Fibroblast of lung (primary cell): ENCODE measurements around the gene TIGD6. TPM values are rescaled to one million over a fixed set of nuclear protein-coding genes. Genes with fewer than 3 reads are reported as not detected.

Experiments used
- DNase-seq, 2 donors: peaks; one replicate each; pipeline versions ENCODE4 v3.0.0 to v3.0.0-alpha.2; 2010; ENCODE audit warnings: low read depth in 2 of 2
- H2AFZ ChIP-seq: 2 replicates; pipeline ENCODE4 v1.5.1; 2012; ENCODE audit warnings: low read length, control low read depth, inconsistent platforms
- H3K27ac ChIP-seq: 2 replicates; pipeline ENCODE4 v1.5.1; 2011; ENCODE audit warnings: low read length, control low read depth; ENCODE audit not compliant: insufficient read depth
- H3K27me3 ChIP-seq: 2 replicates; pipeline ENCODE4 v1.5.1; 2011; ENCODE audit warnings: mild to moderate bottlenecking, low read length; ENCODE audit not compliant: control insufficient read depth, insufficient read depth
- H3K36me3 ChIP-seq: 2 replicates; pipeline ENCODE4 v1.5.1; 2011; ENCODE audit warnings: low read length; ENCODE audit not compliant: control insufficient read depth, insufficient read depth
- H3K4me1 ChIP-seq: 2 replicates; pipeline ENCODE4 v1.5.1; 2011; ENCODE audit warnings: low read length; ENCODE audit not compliant: control insufficient read depth, insufficient read depth; ENCODE audit errors: extremely low read depth
- H3K4me2 ChIP-seq: 2 replicates; pipeline ENCODE4 v1.5.1; 2011; ENCODE audit warnings: low read length, control low read depth; ENCODE audit not compliant: insufficient read depth; ENCODE audit errors: extremely low read depth
- H3K4me3 ChIP-seq, 4 experiments: fragments of 200-600 bp in 1 of 4; sonication (generic) in 1 of 4; replicated peaks in 1 of 4; 2 replicates each; pipeline ENCODE4 v1.5.1; 2011 to 2016; ENCODE audit warnings: low read length in 4 of 4, low read depth in 3 of 4, mild to moderate bottlenecking in 3 of 4, control low read depth in 2 of 4, inconsistent platforms in 1 of 4, mixed read lengths in 1 of 4; ENCODE audit not compliant: insufficient read depth in 1 of 4; ENCODE audit errors: control extremely low read depth in 1 of 4
- H3K79me2 ChIP-seq: 2 replicates; pipeline ENCODE4 v1.5.1; 2012; ENCODE audit warnings: mild to moderate bottlenecking, low read length, inconsistent platforms; ENCODE audit not compliant: control insufficient read depth, insufficient read depth
- H3K9ac ChIP-seq: 2 replicates; pipeline ENCODE4 v1.5.1; 2011; ENCODE audit warnings: mild to moderate bottlenecking, low read length, control low read depth; ENCODE audit not compliant: insufficient read depth
- H3K9me3 ChIP-seq: 2 replicates; pipeline ENCODE4 v1.5.1; 2012; ENCODE audit warnings: low read depth, low read length; ENCODE audit not compliant: control insufficient read depth, insufficient read depth
- H4K20me1 ChIP-seq: 2 replicates; pipeline ENCODE4 v1.5.1; 2011; ENCODE audit warnings: low read length; ENCODE audit not compliant: control insufficient read depth, insufficient read depth; ENCODE audit errors: extremely low read depth
- EZH2 ChIP-seq: IDR thresholded peaks from 2 replicates; pipeline ENCODE4 v1.5.1; 2012; ENCODE audit warnings: low read length, control low read depth, mild to moderate bottlenecking; ENCODE audit errors: missing control alignments
- polyA plus RNA-seq, 2 donors: library from polyadenylated mRNA; depleted of rRNA in 1 of 2; stranded (reverse) in 1 of 2; unstranded in 1 of 2; fragments of >200 nt; gene quantifications; 2 replicates each; pipeline ENCODE4 v1.2.1, GENCODE V29; 2011 to 2012; ENCODE audit warnings: missing spikeins in 1 of 2
- total RNA-seq: library from RNA; depleted of rRNA; stranded (reverse); fragments of >200 nt; gene quantifications from 2 replicates; pipeline ENCODE4 v1.2.1, GENCODE V29; 2014
- TF ChIP-seq, protein P1 (sequence below), 2 donors: IDR thresholded peaks in 1 of 2; conservative IDR thresholded peaks in 1 of 2; 1 replicate in 1 of 2; 2 replicates in 1 of 2; pipeline ENCODE4 v1.5.1; 2011 to 2012; ENCODE audit warnings: low read length in 2 of 2, control low read depth in 1 of 2, inconsistent platforms in 1 of 2, low read depth in 1 of 2, mild to moderate bottlenecking in 1 of 2

Gene TIGD6
- total and polyA plus RNA-seq, 2 donors (not counting 1 experiment from before 2014, with no cell fraction given): 5.7 to 10.4 TPM

- no peak overlapping the region for H3K4me2 ChIP-seq
- no peak for DNase-seq
- H4K20me1 ChIP-seq: no peaks in the 10 kb centered on the region
- H3K79me2 ChIP-seq: no peaks in the 10 kb centered on the region
- H3K27me3 ChIP-seq: no peaks in the 10 kb centered on the region
- H3K4me1 ChIP-seq: no peaks in the 10 kb centered on the region
- H3K36me3 ChIP-seq: peaks cover 1% of the 10 kb centered on the region
- no peak overlapping the region for H3K9ac ChIP-seq
- TF ChIP-seq, protein P1, sequence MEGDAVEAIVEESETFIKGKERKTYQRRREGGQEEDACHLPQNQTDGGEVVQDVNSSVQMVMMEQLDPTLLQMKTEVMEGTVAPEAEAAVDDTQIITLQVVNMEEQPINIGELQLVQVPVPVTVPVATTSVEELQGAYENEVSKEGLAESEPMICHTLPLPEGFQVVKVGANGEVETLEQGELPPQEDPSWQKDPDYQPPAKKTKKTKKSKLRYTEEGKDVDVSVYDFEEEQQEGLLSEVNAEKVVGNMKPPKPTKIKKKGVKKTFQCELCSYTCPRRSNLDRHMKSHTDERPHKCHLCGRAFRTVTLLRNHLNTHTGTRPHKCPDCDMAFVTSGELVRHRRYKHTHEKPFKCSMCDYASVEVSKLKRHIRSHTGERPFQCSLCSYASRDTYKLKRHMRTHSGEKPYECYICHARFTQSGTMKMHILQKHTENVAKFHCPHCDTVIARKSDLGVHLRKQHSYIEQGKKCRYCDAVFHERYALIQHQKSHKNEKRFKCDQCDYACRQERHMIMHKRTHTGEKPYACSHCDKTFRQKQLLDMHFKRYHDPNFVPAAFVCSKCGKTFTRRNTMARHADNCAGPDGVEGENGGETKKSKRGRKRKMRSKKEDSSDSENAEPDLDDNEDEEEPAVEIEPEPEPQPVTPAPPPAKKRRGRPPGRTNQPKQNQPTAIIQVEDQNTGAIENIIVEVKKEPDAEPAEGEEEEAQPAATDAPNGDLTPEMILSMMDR (conservative IDR thresholded peaks at IDR 0.05 in 1 of 2, IDR thresholded peaks at IDR 0.05 in 1 of 2; ENCODE audit: low read depth in 1 of 2, low read length in 2 of 2): no peak
- TF ChIP-seq EZH2: no peak
- no peak overlapping the region for H3K27ac ChIP-seq
- no peaks in the 10 kb centered on the region for H3K9me3 ChIP-seq
- H2AFZ ChIP-seq: no peak overlapping the region
- H3K4me3 ChIP-seq: no peak overlapping the region
Observed at GRCh38 chr5:149979896-149980295, 20.6 kb downstream of the TIGD6 start.

DNA sequence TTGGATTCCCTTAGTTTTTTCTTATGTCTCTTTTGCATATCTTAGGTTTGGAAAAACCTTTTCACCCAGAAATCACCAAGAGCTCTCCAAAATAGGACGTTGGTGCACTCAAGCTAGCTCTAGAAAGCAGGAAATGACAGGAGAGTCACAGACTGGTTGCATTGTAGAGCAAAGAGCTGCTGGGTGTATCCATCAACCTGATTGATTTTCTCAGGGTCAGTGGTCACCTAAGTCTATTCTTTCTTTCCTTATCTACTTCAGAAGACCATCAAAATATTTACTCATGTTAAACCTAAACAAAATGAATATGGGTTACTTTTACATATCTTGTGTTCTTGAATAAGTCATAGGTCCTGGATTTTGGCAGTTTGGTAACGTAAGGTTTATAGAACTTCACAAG, 25.0 kb downstream of the TIGD6 start:
- Histone ChIP-seq H3K9me3 (no peaks in the 10 kb centered on the region), H3K79me2 (no peaks in the 10 kb centered on the region), H3K4me1 (no peaks in the 10 kb centered on the region), H4K20me1 (no peaks in the 10 kb centered on the region), H3K4me3 (no peak overlapping the region), H3K9ac (no peak overlapping the region), H3K27me3 (no peaks in the 10 kb centered on the region), H3K36me3 (peaks cover 1% of the 10 kb centered on the region), H3K27ac (no peak overlapping the region), H3K4me2 (no peak overlapping the region), H2AFZ (no peak overlapping the region)
- no peak for TF ChIP-seq EZH2
- TF ChIP-seq, protein P1 (conservative IDR thresholded peaks at IDR 0.05 in 1 of 2, IDR thresholded peaks at IDR 0.05 in 1 of 2; ENCODE audit: low read depth in 1 of 2, low read length in 2 of 2): no peak
- DNase-seq: no peak

DNA sequence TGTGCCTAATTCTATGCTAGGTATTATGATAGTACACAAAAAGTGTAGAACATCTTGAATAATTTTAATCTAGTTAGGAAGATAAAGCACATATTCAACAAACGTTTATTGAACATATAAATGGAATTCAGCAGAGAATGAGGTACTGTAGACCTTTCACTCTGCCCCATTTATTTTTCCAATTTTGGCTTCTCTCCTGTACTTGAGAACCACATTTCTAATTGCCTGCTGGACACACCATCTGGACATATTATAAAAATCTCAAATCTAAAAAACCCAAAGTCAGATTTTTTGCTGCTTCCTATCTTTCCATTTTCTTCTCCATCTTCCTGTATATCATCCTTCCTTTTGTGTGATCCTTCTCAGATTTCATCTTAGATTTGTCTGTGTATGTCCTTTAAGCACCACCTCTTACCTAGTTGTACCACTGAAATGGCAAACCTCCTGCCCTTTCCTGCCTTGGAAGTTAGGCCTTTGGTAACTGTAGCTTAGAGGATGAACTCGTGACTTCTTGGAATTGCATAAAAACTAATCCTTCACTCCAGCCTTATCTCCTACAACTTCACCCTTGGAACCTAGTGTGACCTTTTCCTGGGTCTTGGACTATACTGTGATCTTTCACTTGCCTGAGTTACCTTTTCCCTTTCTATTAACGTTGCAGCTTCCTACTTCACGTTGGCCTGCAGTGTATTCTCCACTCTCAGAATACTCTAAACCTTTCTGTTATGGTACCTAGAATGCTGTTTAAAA, 31.1 kb downstream of the TIGD6 start:
- no peaks in the 10 kb centered on the region for H3K79me2 ChIP-seq

More for the DNA sequence above, 31.1 kb downstream of the TIGD6 start:
- Histone ChIP-seq H4K20me1 (no peaks in the 10 kb centered on the region), H2AFZ (no peak overlapping the region), H3K4me3 (no peak overlapping the region), H3K4me2 (no peak overlapping the region), H3K27ac (no peak overlapping the region), H3K9ac (no peak overlapping the region), H3K27me3 (no peaks in the 10 kb centered on the region), H3K9me3 (no peaks in the 10 kb centered on the region), H3K36me3 (no peaks in the 10 kb centered on the region), H3K4me1 (no peaks in the 10 kb centered on the region)
- no peak for DNase-seq
- no peak for TF ChIP-seq EZH2
- TF ChIP-seq, protein P1 (conservative IDR thresholded peaks at IDR 0.05 in 1 of 2, IDR thresholded peaks at IDR 0.05 in 1 of 2; ENCODE audit: low read depth in 1 of 2, low read length in 2 of 2): no peak
